Right lobe of liver (tissue), 4 donors: Measurements from ENCODE around the gene MAD2L1.

ENCODE experiments used
- CTCF ChIP-seq, 4 donors: fragments of 200-600 bp in 3 of 4; fragments of 450-650 bp in 1 of 4; IDR thresholded peaks; one replicate each; pipeline versions ENCODE4 v1.5.1 to v1.8.0; 2016 to 2022; ENCODE audit warnings: antibody characterized with exemption in 4 of 4, mild to moderate bottlenecking in 2 of 4
- POLR2A ChIP-seq: fragments of 450-650 bp; IDR thresholded peaks from one replicate; pipeline ENCODE4 v1.6.1; 2017; ENCODE audit warnings: antibody characterized with exemption, mild to moderate bottlenecking
- donor health status: DM: no; HTN: no; CAD: no.
- donor health status: DM: no; HTN: no; CAD: no.
- donor health status: DM: no; HTN: yes; CAD: no.

DNA sequence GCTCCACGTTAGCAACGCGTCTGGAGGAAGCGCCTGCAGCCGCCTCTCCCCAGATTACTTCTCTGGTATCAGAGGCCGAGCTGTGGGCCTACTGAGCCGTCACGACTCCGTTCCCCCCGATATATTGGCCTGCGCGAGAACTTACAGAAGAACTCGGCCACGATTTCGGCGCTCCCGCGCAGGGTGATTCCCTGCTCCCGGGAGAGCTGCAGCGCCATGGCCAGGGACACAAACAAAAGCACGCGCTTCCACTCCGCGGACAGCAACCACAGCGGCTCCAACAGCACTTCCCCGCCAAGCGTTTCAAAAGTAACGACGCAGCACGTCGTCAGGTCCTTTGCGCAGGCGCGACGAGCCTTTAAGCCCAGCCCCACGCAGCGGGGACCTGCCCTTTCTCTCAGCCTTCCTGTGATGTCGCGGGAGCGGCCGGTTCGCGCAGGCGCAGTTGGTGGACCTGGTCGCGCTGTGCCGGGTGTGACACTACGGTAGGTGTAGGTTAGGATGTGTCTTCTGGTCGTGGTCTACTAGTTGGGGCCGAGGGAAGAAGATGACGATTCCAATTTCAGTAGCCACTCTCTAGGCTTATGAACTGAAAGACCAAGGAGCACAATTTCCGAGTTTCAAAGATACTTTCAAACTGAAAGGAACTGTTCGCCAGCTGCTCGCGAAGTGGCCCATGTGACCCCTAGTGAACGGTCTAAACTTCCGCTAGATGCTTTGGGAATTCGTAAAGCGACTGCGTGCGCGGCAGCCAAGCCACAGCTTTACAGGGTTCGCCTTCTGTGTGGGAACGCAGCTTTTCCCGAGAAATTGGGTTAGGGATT lies at the start of gene MAD2L1:
- TF ChIP-seq CTCF (IDR thresholded peaks at IDR 0.05) (no peak), POLR2A (peak; percentile 93)
